ENCODE results near the gene PIN4.
"Not testable (repeated sequence)": the region's sequence is repeated elsewhere in the genome, so short reads cannot be mapped to it uniquely, and the experiment has no call there.

The PIN4 gene

DNA sequence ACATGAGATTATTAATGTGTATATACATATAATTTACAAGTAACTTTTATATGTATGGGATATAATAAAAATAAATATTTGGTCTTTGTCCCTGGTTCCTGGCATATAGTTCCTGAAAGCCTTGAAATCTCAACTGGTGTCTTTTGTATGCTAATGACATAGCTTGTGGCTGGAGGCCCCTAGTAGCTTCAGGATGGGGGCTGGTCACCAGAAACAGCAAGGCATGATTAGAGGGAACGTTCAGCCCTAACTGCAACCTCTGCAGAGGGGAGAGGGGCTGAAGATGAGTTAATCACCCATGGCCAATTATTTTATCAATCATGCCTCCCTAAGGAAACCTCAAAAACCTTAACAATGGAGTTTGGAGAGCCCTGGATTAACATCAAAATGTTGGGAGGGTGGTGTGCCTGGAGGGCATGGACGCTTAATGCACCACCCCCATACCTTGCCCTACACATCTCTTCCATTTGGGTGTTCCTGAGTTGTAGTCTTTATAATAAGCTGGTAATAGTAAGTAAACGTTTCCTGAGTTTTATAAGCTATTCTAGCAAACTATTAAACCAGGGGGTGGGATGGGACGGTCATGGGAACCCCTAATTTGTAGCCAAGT, 21.3 kb downstream of the PIN4 start:
- no peak for DNase-seq

DNA sequence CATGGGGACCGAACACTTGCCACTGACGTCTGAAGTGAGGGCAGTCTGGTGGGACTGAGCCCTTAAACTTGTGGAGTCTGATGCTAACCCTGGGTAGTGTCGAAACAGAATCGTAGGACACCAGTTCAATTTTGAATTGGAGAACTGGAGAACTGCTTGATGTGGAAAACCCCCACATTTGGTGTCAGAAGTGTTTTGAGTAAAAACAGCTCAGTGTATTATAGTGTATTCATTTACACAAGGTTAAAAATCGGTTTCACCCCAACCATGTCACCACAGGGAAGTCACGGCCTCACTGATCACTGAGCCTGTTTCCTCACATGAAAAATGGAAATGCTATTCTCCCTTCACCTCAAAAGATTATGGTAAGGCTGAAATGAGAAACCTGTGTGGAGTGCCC, 21.9 kb downstream of the PIN4 start:
- DNase-seq, result no peak

DNA sequence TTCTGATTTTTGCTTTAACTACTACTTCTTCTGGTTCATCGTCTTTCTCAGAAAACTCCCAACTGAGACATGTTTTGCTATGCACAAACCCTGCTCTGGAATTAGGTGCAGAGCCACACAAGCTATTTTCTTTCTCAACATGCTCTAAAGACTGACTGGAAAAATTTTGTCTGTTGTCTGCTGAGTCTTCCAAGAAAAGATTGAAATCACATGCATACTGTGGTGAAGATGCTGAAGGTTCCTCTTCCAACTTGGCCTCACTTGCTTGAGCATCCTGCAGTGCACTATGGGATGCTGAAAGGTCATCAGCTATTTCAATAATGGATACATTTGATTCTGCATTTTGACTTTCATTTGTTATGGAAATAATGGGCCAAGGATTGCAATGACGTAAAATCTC, 24.1 kb downstream of the PIN4 start:
- DNase-seq, result no peak

DNA sequence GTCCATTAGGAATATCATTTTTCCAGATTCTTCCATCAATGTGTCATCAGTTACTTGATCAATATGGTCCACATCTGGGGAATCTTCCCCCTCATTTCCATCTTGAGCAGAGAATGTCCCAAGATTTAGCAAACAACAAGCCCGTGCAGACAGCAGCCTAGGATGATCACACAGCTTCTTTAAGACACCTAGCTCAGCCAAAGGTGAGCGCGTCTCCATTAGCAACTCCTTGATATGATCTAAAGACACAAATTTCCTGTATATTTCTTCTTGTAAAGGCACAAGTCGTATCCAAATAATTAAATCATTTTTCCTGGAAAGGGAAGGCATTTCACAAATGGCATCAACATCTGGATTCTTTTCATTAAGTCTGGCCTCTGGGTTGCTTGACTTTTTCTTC, 25.8 kb downstream of the PIN4 start:
- no peak for DNase-seq

DNA sequence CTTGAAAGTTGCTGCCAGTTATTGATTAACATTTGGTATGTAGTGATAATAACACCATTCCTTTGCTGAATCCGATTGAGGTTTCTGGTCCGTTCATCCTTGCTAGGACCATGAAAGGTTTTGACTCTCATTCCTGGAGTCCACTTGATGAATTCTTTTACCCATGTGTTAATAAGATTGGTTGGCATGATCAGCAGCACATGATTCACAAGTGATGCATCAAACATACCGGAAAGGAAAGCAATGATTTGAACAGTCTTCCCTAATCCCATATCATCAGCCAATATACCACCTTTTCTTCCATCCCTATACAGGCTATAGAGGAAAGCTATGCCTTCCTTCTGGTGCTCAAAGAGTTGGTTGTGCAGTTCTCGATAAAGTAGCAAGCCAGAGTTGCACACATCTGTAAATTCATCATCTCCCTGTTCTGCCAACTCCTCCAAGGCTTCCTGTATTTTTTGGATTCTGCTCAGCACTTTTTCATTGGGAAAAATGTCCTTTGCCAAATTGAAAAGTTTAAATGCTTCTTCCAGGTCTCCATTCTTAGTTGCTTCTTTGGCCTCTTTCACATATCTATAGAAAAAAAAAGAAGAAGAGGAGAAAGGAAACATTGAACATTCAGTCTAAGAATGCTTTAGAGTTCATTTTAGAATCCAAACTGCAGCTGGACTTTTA, 26.7 kb downstream of the PIN4 start:
- DNase-seq, result no peak

DNA sequence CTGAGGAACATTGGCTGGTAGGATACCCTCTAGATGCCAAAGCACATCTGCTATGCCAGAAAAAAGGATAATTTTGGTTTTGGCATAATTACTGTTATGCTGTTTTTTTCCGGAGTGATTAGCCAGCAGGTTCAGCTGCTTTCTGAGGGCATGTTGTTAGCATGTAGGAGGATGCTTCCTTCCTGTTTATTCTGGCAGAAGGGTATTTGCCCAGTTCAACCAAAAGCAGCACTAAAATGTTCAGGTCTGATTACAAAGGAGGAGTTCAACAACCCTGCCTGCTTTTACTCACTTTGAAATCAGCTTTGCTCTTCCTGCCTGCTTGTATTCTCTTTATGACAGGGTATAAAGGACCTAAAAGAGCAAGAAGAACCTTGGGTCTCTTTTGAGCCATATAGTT, 35.4 kb downstream of the PIN4 start:
- DNase-seq, result no peak

DNA sequence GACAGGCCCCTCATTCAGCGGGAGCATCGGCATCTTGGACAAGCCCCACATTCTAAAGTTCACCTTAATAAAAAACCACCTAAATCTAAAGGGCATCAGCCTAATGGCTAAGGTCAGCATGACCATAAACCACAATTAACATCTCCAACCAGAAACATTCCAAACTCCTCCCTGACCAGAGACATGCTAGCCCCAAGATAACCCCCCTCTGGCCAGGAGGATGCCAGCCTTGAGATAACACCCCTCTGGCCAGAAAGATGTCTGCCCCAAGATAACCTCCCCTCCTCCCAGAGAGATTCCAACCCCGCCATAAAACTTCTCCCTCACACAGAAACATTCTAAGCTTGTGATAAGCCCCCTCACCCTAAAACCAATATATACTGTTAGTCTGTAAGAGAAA, 38.8 kb downstream of the PIN4 start:
- not testable (repeated sequence) for DNase-seq

DNA sequence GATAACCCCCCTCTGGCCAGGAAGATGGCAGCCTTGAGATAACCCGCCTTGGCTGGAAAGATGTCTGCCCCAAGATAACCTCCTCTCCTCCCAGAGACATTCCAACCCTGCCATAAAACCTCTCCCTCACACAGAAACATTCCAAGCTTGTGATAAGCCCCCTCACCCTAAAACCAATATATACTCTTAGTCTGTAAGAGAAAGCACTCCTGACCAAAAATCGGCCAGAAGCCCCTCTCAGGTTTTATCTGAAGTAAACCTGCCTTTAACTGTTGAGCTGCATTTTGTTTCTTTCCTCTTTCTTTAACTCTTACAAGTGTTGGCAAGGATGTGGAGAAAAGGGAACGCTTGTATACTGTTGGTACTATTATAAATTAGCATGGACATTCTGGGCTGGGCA, 48.7 kb downstream of the PIN4 start:
- DNase-seq, result no peak

DNA sequence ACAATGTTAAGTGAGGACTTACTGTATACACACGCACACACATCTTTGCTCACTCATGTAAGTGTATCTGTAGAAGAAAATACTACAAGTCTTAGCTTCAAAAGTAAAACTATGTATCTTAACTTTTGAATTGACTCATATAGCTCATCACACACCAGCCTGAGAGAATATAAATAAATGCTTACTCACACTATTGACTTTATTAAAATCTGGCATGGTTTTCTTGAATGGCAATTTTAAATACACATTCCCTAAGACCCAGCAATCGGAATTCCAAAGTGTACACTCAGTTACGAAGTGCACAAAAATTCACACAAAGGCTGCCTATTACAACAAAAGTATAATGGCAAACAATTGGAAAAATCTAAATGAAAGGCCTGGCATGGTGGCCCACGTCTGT, 55.3 kb downstream of the PIN4 start:
- no peak for DNase-seq

DNA sequence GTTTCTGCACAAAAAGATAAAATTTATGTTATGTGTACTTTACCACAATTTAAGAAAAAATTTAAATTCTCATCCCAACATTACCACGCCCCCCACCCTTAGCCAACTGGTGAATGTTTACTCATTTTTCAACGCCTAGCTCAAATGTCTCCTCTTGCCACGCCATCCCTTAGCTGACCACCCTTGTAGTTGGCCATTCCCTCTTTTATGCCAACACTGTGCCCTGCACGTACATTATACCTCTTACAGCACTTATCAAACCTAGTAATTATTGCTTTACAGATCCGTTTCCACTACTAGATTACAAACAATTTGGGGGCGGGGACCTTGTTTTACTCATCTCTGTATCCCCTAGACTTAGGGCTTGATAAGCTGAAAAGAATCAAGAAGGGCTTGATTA, 56.6 kb downstream of the PIN4 start:
- DNase-seq, result no peak

DNA sequence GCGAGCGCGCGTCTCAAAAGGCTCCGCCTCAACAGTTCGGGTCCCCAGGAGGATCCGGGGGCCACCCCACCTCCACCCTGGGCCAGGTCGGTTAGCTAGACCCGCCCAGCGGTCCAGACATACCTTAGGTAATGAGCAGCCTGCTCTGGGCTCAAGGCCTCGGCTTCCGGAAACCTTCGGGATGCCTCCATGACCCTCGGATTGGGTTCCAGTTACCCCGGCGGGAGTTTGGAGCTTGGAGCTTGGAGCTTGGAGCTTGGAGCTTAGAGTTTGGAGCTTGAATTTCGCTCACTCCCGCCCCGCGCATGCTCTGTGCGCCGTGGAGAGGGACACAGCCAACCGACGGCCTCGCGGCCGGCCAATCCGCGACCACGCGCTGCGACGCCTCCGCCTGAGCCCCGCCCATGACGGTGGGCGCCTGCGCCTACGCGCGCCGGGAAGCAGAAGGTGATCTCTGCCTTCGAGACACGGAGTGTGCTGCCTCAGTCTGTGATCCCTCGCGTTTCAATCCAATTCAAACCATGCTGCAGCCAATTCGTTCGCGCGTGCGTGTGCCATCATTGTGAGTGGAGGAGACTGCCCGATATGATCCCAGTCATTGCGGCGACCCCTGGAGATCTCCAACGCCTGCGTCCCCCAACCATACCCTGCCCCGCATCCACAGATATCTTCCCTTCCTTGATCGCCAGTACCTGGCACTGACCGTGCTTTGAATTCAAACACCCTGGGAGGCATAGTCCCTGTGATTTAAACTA, 57.3 kb downstream of the PIN4 start, which contains the start of gene ERCC6L:
TSS of gene ERCC6L (minus strand) at position 307 of the 755 bp plus-strand sequence. CDS start at position 191, 116 bp downstream.
- DNase-seq, result peak; percentile 76 to 78

DNA sequence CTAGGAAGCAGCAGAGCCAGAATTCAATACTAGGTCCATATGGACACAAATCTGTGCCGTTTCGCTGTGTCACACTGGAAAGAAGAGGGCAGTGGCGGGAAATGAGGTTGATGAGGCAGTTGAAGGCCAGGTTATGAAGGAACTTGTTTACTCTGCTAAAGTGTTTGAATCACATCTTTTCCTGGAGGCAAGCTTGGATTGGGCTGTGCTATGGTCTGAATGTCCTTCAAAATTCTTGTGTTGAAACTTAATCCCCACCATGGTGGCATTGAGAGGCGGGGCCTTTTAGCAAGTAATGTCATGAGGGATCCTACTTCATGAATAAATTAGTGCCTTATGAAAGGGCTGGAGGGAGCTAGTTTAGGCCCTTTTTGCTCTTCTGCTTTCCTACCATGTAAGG, 59.4 kb downstream of the PIN4 start:
- no peak for DNase-seq

DNA sequence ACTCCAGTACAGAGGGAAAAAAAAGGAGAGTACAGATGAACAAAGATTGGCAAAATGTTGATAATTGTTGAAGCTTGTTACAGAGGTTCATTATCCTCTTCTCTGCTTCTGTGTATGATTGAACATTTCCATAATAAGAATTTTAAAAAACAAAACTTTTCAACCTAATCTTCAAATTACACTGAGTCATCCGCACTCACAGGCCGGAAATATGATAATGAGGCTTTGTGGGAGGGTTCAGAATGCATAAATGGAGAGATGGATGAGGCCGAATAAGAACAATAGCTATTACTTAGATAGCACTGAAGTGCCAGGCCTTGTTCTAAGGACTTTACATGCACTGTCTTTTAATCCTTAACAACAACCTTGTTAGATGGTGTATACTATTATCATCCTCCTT, 61.9 kb downstream of the PIN4 start:
- DNase-seq, result no peak

DNA sequence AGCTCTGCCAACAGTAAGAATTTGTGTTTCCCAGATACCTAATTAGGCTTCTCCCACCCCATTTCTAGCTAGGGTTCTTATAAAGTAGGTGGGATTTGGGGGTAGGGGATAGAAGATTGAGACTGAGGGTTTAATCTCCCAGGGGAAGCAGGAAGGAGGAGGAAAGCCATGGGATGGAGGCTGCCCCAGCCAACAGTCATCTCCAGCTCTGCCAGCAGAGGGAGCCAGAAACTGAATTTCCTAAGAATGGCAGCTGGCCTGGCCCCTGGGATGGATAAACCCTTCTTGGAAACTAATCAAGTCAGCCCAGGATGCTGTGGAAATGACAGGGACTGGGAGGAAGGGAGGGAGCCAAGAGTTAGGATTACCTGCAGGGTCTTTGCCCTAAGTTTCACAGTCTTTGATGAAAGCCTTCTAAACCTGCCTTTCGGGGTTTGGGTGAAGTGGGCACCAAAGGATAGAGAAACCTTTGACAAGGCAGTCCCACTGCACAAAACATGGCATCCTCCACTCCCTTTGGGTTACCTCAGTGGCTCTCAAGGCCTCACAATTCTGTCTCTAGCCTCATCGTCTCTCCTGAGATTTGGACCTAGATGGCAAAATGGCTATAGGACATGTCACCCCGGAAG, 64.0 kb downstream of the PIN4 start:
- peak; percentile 18 to 24 for DNase-seq

DNA sequence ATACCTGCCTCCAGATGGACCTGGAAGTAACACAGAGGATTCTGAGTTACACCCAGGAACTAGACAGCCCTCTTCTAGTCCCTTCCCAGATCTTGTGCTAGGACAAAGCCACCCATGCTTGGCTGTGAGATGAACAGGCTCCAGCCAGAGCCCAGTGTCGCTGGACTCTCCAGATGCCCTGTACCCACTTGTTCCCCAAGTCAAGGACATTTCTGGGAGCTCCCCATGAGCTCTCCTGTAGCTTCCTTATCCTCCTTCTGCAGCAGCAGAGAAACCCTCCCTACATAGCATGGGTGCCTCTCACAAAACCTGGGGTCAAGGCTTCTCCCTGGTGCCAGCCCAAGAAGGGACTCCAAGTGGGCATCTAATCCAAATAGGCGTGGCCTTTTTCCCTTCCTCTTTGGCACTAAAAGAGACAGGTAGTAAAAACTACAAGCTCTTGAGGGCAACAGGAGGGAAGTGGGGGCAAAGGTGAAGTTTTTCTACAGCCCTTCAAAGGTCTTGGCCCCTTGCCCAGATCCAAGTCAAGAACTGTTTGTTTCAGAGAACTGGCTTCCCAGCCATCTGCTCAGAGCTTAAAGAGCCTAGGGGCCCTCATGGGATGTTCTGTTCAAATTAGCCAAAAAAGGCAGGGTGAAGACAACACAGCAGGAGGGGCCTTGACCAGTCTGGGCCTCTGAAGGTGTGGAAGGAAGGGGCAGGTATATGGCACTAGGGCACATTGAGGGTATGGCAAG, 65.8 kb downstream of the PIN4 start:
- DNase-seq, result no peak

Measured in activated CD4-positive, alpha-beta T cell treated with anti-CD3 and anti-CD28 coated beads, Interleukin-2, amount 50 U/mL, for 4 hours (primary cell).